DND-41 (cell line): ENCODE data around the gene TSHZ2.

ENCODE experiments used
- ATAC-seq: fragments of 200-7000 bp; cut with Tn5 transposase; 3 replicates; pipeline ENCODE4 v1.9.1; 2021; ENCODE audit warnings: low read depth; ENCODE audit not compliant: insufficient read depth
- DNase-seq: peaks from one replicate; pipeline ENCODE4 v3.0.0-alpha.2; 2020
- H2AFZ ChIP-seq: 2 replicates; pipeline ENCODE4 v1.6.0; 2012; ENCODE audit warnings: low read depth, low read length
- H3K27ac ChIP-seq: 2 replicates; pipeline ENCODE4 v1.5.1; 2012; ENCODE audit warnings: low read length, inconsistent platforms
- H3K27me3 ChIP-seq: fragments of 200-600 bp; sonication (generic); 2 replicates; pipeline ENCODE4 v1.6.0; 2012; ENCODE audit warnings: low read length, mild to moderate bottlenecking, inconsistent platforms; ENCODE audit not compliant: insufficient read depth, poor library complexity
- H3K36me3 ChIP-seq: 2 replicates; pipeline ENCODE4 v1.5.1; 2012; ENCODE audit warnings: low read length, inconsistent platforms; ENCODE audit not compliant: insufficient read depth
- H3K4me1 ChIP-seq: 2 replicates; pipeline ENCODE4 v1.5.1; 2012; ENCODE audit warnings: mild to moderate bottlenecking, low read length; ENCODE audit not compliant: insufficient read depth
- H3K4me2 ChIP-seq: 2 replicates; pipeline ENCODE4 v1.6.0; 2012; ENCODE audit warnings: mild to moderate bottlenecking, moderate library complexity, low read length, inconsistent platforms; ENCODE audit not compliant: insufficient read depth
- H3K4me3 ChIP-seq, 2 experiments: fragments of 200-600 bp in 1 of 2; shearing (Covaris generic) in 1 of 2; 2 replicates each; pipeline ENCODE4 v1.5.1; 2012 to 2016; ENCODE audit warnings: inconsistent platforms in 2 of 2, low read length in 2 of 2, mild to moderate bottlenecking in 2 of 2, low read depth in 1 of 2, moderate library complexity in 1 of 2
- H3K79me2 ChIP-seq: 2 replicates; pipeline ENCODE4 v1.6.0; 2012; ENCODE audit warnings: low read length, inconsistent platforms; ENCODE audit not compliant: insufficient read depth
- H3K9ac ChIP-seq: 2 replicates; pipeline ENCODE4 v1.6.0; 2012; ENCODE audit warnings: low read depth, mild to moderate bottlenecking, inconsistent platforms, low read length, moderate library complexity
- H3K9me3 ChIP-seq: 2 replicates; pipeline ENCODE4 v1.5.1; 2012; ENCODE audit warnings: low read length, moderate library complexity, mild to moderate bottlenecking, inconsistent platforms; ENCODE audit not compliant: insufficient read depth, severe bottlenecking
- H4K20me1 ChIP-seq: 2 replicates; pipeline ENCODE4 v1.6.0; 2012; ENCODE audit warnings: low read length; ENCODE audit not compliant: insufficient read depth
- CTCF ChIP-seq: IDR thresholded peaks from 2 replicates; pipeline ENCODE4 v1.5.1; 2012; ENCODE audit warnings: borderline replicate concordance, low read length, moderate library complexity, mild to moderate bottlenecking; ENCODE audit not compliant: poor library complexity, severe bottlenecking; ENCODE audit errors: extremely low read depth
- EZH2 ChIP-seq: IDR thresholded peaks from 3 replicates; pipeline ENCODE4 v1.6.1; 2012; ENCODE audit warnings: borderline replicate concordance, low read depth, mild to moderate bottlenecking, moderate library complexity, low read length, inconsistent platforms; ENCODE audit not compliant: severe bottlenecking

TSHZ2 gene

GRCh38 chr20:53045941-53046340, 73.8 kb downstream of the TSHZ2 start:
- no peaks in the 10 kb centered on the region for H3K79me2 ChIP-seq
- H3K9ac ChIP-seq: no peak overlapping the region
- no peaks in the 10 kb centered on the region for H3K4me1 ChIP-seq
- no peak overlapping the region for H3K4me3 ChIP-seq
- TF ChIP-seq CTCF (no peak), EZH2 (no peak)
- H3K36me3 ChIP-seq: no peaks in the 10 kb centered on the region
- no peak overlapping the region for H3K27ac ChIP-seq
- H3K4me2 ChIP-seq: no peak overlapping the region
- no peak overlapping the region for H2AFZ ChIP-seq
- DNase-seq: no peak
- ATAC-seq: no peak
- H3K27me3 ChIP-seq: peaks cover 14% of the 10 kb centered on the region
- H3K9me3 ChIP-seq: no peaks in the 10 kb centered on the region
- no peaks in the 10 kb centered on the region for H4K20me1 ChIP-seq

GRCh38 chr20:53047203-53047602, 75.0 kb downstream of the TSHZ2 start:
- Histone ChIP-seq H3K4me1 (no peaks in the 10 kb centered on the region), H3K36me3 (no peaks in the 10 kb centered on the region), H4K20me1 (no peaks in the 10 kb centered on the region), H3K4me2 (no peak overlapping the region), H3K4me3 (no peak overlapping the region), H2AFZ (no peak overlapping the region), H3K27ac (no peak overlapping the region), H3K79me2 (no peaks in the 10 kb centered on the region), H3K9me3 (no peaks in the 10 kb centered on the region), H3K9ac (no peak overlapping the region), H3K27me3 (peaks cover 10% of the 10 kb centered on the region)
- TF ChIP-seq CTCF (no peak), EZH2 (no peak)
- ATAC-seq (no peak), DNase-seq (no peak)

GRCh38 chr20:53048387-53048786, 76.2 kb downstream of the TSHZ2 start:
- Histone ChIP-seq H3K9me3 (no peaks in the 10 kb centered on the region), H3K9ac (no peak overlapping the region), H3K27ac (no peak overlapping the region), H3K36me3 (no peaks in the 10 kb centered on the region), H3K4me2 (no peak overlapping the region), H4K20me1 (no peaks in the 10 kb centered on the region), H3K4me3 (no peak overlapping the region), H3K79me2 (no peaks in the 10 kb centered on the region), H3K4me1 (no peaks in the 10 kb centered on the region), H3K27me3 (peaks cover under 1% of the 10 kb centered on the region), H2AFZ (no peak overlapping the region)
- TF ChIP-seq CTCF: no peak
- TF ChIP-seq EZH2: no peak
- no peak for DNase-seq
- ATAC-seq: no peak

- TF ChIP-seq EZH2 (no peak), CTCF (no peak)
- Histone ChIP-seq H3K27me3 (peaks cover 10% of the 10 kb centered on the region), H4K20me1 (no peaks in the 10 kb centered on the region), H3K27ac (no peak overlapping the region), H3K79me2 (no peaks in the 10 kb centered on the region), H3K4me3 (no peak overlapping the region), H3K9ac (no peak overlapping the region), H3K36me3 (no peaks in the 10 kb centered on the region), H2AFZ (no peak overlapping the region), H3K4me2 (no peak overlapping the region), H3K9me3 (no peaks in the 10 kb centered on the region), H3K4me1 (no peaks in the 10 kb centered on the region)
- ATAC-seq (no peak), DNase-seq (no peak)
Measured at GRCh38 chr20:53050338-53050737, 78.2 kb downstream of the TSHZ2 start.
